Fibroblast of skin of scalp (primary cell): ENCODE results near the gene KLHDC9.

ENCODE experiments used
- DNase-seq: peaks from one replicate; pipeline ENCODE4 v3.0.0-alpha.2; 2013

KLHDC9 gene

GRCh38 chr1:161077426-161077825, 20.7 kb upstream of the KLHDC9 start:
- DNase-seq = no peak

- DNase-seq = no peak
Measured at GRCh38 chr1:161079436-161080110, 18.6 kb upstream of the KLHDC9 start.

- DNase-seq = peak; percentile 53
Measured at GRCh38 chr1:161080441-161081405, 17.4 kb upstream of the KLHDC9 start.

- DNase-seq = no peak
Measured at GRCh38 chr1:161081519-161081918, 16.6 kb upstream of the KLHDC9 start.

GRCh38 chr1:161082483-161082882, 15.7 kb upstream of the KLHDC9 start:
- DNase-seq = no peak

GRCh38 chr1:161082996-161083747, 15.0 kb upstream of the KLHDC9 start:
- DNase-seq = peak; percentile 87

- DNase-seq = peak; percentile 42
Measured at GRCh38 chr1:161083748-161084596, 14.2 kb upstream of the KLHDC9 start.

- DNase-seq = no peak
Measured at GRCh38 chr1:161084597-161084988, 13.6 kb upstream of the KLHDC9 start.

GRCh38 chr1:161085165-161085564, 13.0 kb upstream of the KLHDC9 start:
- DNase-seq = peak; percentile 56

- DNase-seq = no peak
Measured at GRCh38 chr1:161086457-161086856, 11.7 kb upstream of the KLHDC9 start.

GRCh38 chr1:161088587-161089110, 9.5 kb upstream of the KLHDC9 start:
- DNase-seq = no peak

- no peak for DNase-seq
Measured at GRCh38 chr1:161089251-161089924, 8.8 kb upstream of the KLHDC9 start, which contains the start of gene NECTIN4. Gene NECTIN4, minus strand, starts transcription at chr1:161089558. Its CDS starts 262 bp downstream, at chr1:161089296.

GRCh38 chr1:161089938-161090337, 8.2 kb upstream of the KLHDC9 start:
- DNase-seq = no peak

- DNase-seq = no peak
Measured at GRCh38 chr1:161090617-161091016, 7.5 kb upstream of the KLHDC9 start.

- DNase-seq = no peak
Measured at GRCh38 chr1:161091093-161091492, 7.1 kb upstream of the KLHDC9 start.

- DNase-seq = peak; percentile 31
Measured at GRCh38 chr1:161091796-161092507, 6.2 kb upstream of the KLHDC9 start.

- no peak for DNase-seq
Measured at GRCh38 chr1:161092621-161093028, 5.5 kb upstream of the KLHDC9 start.

- DNase-seq = no peak
Measured at GRCh38 chr1:161094481-161094880, 3.7 kb upstream of the KLHDC9 start.

GRCh38 chr1:161095230-161095629, 2.9 kb upstream of the KLHDC9 start:
- DNase-seq = no peak

GRCh38 chr1:161096015-161096414, 2.1 kb upstream of the KLHDC9 start:
- no peak for DNase-seq
